GM12801 (cell line): Measurements from ENCODE around the gene YTHDF1.

ENCODE experiments used
- TF ChIP-seq, protein P1 (sequence below): IDR thresholded peaks from one replicate; pipeline ENCODE4 v1.5.1; 2011; ENCODE audit warnings: control low read depth; ENCODE audit not compliant: insufficient read length; ENCODE audit errors: extremely low read depth

The YTHDF1 gene

GRCh38 chr20:63253438-63254231 is 37.7 kb upstream of the YTHDF1 start:
- TF ChIP-seq, protein P1, sequence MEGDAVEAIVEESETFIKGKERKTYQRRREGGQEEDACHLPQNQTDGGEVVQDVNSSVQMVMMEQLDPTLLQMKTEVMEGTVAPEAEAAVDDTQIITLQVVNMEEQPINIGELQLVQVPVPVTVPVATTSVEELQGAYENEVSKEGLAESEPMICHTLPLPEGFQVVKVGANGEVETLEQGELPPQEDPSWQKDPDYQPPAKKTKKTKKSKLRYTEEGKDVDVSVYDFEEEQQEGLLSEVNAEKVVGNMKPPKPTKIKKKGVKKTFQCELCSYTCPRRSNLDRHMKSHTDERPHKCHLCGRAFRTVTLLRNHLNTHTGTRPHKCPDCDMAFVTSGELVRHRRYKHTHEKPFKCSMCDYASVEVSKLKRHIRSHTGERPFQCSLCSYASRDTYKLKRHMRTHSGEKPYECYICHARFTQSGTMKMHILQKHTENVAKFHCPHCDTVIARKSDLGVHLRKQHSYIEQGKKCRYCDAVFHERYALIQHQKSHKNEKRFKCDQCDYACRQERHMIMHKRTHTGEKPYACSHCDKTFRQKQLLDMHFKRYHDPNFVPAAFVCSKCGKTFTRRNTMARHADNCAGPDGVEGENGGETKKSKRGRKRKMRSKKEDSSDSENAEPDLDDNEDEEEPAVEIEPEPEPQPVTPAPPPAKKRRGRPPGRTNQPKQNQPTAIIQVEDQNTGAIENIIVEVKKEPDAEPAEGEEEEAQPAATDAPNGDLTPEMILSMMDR = no peak

GRCh38 chr20:63253065-63253437 is 37.1 kb upstream of the YTHDF1 start:
- TF ChIP-seq, protein P1 = no peak

- TF ChIP-seq, protein P1 = no peak
Measured at GRCh38 chr20:63252284-63252711, 36.4 kb upstream of the YTHDF1 start.

DNA sequence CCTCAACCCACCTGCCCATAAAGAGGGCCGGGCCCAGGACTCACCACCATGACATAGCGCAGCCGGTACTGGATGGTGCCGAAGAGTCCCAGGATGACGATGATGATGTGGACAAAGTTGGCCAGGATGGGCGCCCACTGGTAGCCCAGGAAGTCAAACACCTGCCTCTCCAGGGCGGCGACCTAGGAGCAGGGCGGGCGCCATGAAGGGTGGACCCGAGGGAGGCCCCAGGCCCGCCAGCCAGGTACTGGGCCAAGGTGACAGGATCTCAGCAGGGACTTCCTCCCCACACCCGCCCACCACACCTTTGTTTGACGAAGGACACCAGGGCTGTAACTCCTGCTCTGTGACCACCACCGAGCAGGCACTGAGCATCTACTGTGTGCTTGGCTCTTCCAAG is 34.0 kb upstream of the YTHDF1 start:
- TF ChIP-seq, protein P1 = no peak

GRCh38 chr20:63248835-63249591 is 33.1 kb upstream of the YTHDF1 start:
- TF ChIP-seq, protein P1 = no peak

GRCh38 chr20:63247671-63248228 is 31.8 kb upstream of the YTHDF1 start:
- TF ChIP-seq, protein P1 = no peak
